GDM1 (cell line): ENCODE measurements around the gene SPON2.
A peak's percentile ranks its signal among the peaks of the same experiment; 100 is the strongest.

Experiments used
- DNase-seq: peaks from one replicate; lab custom pipeline; 2025; lab: John Stamatoyannopoulos, UW

The SPON2 gene

GRCh38 chr4:1172971-1173757, 781 bp upstream of the SPON2 start:
- DNase-seq = no peak

- DNase-seq = no peak
Measured at GRCh38 chr4:1171311-1172227, 814 bp downstream of the SPON2 start.

- DNase-seq = no peak
Measured at GRCh38 chr4:1170976-1171310, 1.4 kb downstream of the SPON2 start.

- no peak for DNase-seq
Measured at GRCh38 chr4:1170156-1170975, 2.0 kb downstream of the SPON2 start.

- no peak for DNase-seq
Measured at GRCh38 chr4:1169691-1170096, 2.7 kb downstream of the SPON2 start.

- DNase-seq = no peak
Measured at GRCh38 chr4:1169171-1169671, 3.2 kb downstream of the SPON2 start.

- DNase-seq = no peak
Measured at GRCh38 chr4:1168191-1169101, 3.9 kb downstream of the SPON2 start.

- peak; percentile 39 for DNase-seq
Measured at GRCh38 chr4:1167244-1167949, 5.0 kb downstream of the SPON2 start.

- DNase-seq = no peak
Measured at GRCh38 chr4:1166509-1167243, 5.7 kb downstream of the SPON2 start.

- no peak for DNase-seq
Measured at GRCh38 chr4:1164956-1165545, 7.3 kb downstream of the SPON2 start.

GRCh38 chr4:1164444-1164843, 7.9 kb downstream of the SPON2 start:
- no peak for DNase-seq

- no peak for DNase-seq
Measured at GRCh38 chr4:1164040-1164439, 8.3 kb downstream of the SPON2 start.

- DNase-seq = no peak
Measured at GRCh38 chr4:1160351-1160750, 12.0 kb downstream of the SPON2 start.

GRCh38 chr4:1156069-1156468, 16.3 kb downstream of the SPON2 start:
- DNase-seq = no peak

- no peak for DNase-seq
Measured at GRCh38 chr4:1155314-1155713, 17.1 kb downstream of the SPON2 start.

- no peak for DNase-seq
Measured at GRCh38 chr4:1154523-1155182, 17.7 kb downstream of the SPON2 start.

GRCh38 chr4:1154126-1154522, 18.3 kb downstream of the SPON2 start:
- no peak for DNase-seq

- DNase-seq = no peak
Measured at GRCh38 chr4:1153567-1154090, 18.8 kb downstream of the SPON2 start.

- DNase-seq = no peak
Measured at GRCh38 chr4:1152290-1152689, 20.1 kb downstream of the SPON2 start.
